OCI-LY1 (cell line): ENCODE data around the gene CRYBG3.

Experiments
- H2AFZ ChIP-seq: fragments of 200-600 bp; sonication (generic), shearing (Covaris generic); 2 replicates; pipeline ENCODE4 v1.6.0; 2014; ENCODE audit warnings: antibody characterized with exemption, mild to moderate bottlenecking, low read length
- H3F3A ChIP-seq: fragments of 200-600 bp; sonication (generic), shearing (Covaris generic); 2 replicates; pipeline ENCODE4 v1.6.0; 2014; ENCODE audit warnings: mild to moderate bottlenecking, antibody characterized with exemption, low read length, moderate library complexity; ENCODE audit not compliant: insufficient read depth
- H3K27ac ChIP-seq: fragments of 200-600 bp; sonication (generic); 2 replicates; pipeline ENCODE4 v1.5.1; 2014; ENCODE audit warnings: low read length, mixed run types, mild to moderate bottlenecking, low read depth; ENCODE audit not compliant: poor library complexity, severe bottlenecking
- H3K27me3 ChIP-seq: fragments of 200-600 bp; sonication (generic); 2 replicates; pipeline ENCODE4 v1.6.0; 2014; ENCODE audit warnings: antibody characterized with exemption, mild to moderate bottlenecking, low read length, moderate library complexity; ENCODE audit not compliant: insufficient read depth
- H3K36me3 ChIP-seq: fragments of 200-600 bp; sonication (generic); 2 replicates; pipeline ENCODE4 v1.6.1; 2014; ENCODE audit warnings: mild to moderate bottlenecking, antibody characterized with exemption, low read length, moderate library complexity, mixed read lengths; ENCODE audit not compliant: insufficient read depth
- H3K4me1 ChIP-seq: fragments of 200-600 bp; sonication (generic); 2 replicates; pipeline ENCODE4 v1.5.1; 2014; ENCODE audit warnings: mild to moderate bottlenecking, low read length, moderate library complexity; ENCODE audit not compliant: insufficient read depth, severe bottlenecking
- H3K4me2 ChIP-seq: fragments of 200-600 bp; sonication (generic), shearing (Covaris generic); 2 replicates; pipeline ENCODE4 v1.6.1; 2014; ENCODE audit warnings: low read length
- H3K4me3 ChIP-seq: fragments of 200-600 bp; sonication (generic); 2 replicates; pipeline ENCODE4 v1.5.1; 2014; ENCODE audit warnings: low read length, low read depth, mild to moderate bottlenecking, mixed read lengths; ENCODE audit not compliant: poor library complexity, severe bottlenecking
- H3K79me2 ChIP-seq: fragments of 200-600 bp; shearing (Covaris generic); 2 replicates; pipeline ENCODE4 v1.6.1; 2016; ENCODE audit warnings: mixed run types, low read length, mixed read lengths; ENCODE audit not compliant: insufficient read depth
- H3K9ac ChIP-seq: fragments of 200-600 bp; sonication (generic), shearing (Covaris generic); 2 replicates; pipeline ENCODE4 v1.6.1; 2014; ENCODE audit warnings: mild to moderate bottlenecking, low read length, mixed read lengths
- H3K9me2 ChIP-seq: fragments of 200-600 bp; sonication (generic), shearing (Covaris generic); 2 replicates; pipeline ENCODE4 v1.6.1; 2014; ENCODE audit warnings: low read depth, mild to moderate bottlenecking, low read length, mixed read lengths
- H3K9me3 ChIP-seq: fragments of 200-600 bp; shearing (Covaris generic); 2 replicates; pipeline ENCODE4 v1.6.1; 2014; ENCODE audit warnings: low read length, mixed read lengths
- H4K20me1 ChIP-seq: fragments of 200-600 bp; sonication (generic), shearing (Covaris generic); 2 replicates; pipeline ENCODE4 v1.6.0; 2016; ENCODE audit warnings: mild to moderate bottlenecking, low read length; ENCODE audit not compliant: insufficient read depth
- CTCF ChIP-seq: fragments of 200-600 bp; sonication (generic), shearing (Covaris generic); IDR thresholded peaks from 2 replicates; pipeline ENCODE4 v1.5.1; 2017; ENCODE audit warnings: mild to moderate bottlenecking, antibody characterized with exemption, low read length, moderate library complexity, mixed read lengths
- EZH2 ChIP-seq: fragments of 200-600 bp; sonication (generic), shearing (Covaris generic); IDR thresholded peaks from 2 replicates; pipeline ENCODE4 v1.8.0; 2017; ENCODE audit warnings: borderline replicate concordance, mixed run types, mild to moderate bottlenecking, antibody characterized with exemption, low read length, moderate library complexity, mixed read lengths

The CRYBG3 gene

DNA sequence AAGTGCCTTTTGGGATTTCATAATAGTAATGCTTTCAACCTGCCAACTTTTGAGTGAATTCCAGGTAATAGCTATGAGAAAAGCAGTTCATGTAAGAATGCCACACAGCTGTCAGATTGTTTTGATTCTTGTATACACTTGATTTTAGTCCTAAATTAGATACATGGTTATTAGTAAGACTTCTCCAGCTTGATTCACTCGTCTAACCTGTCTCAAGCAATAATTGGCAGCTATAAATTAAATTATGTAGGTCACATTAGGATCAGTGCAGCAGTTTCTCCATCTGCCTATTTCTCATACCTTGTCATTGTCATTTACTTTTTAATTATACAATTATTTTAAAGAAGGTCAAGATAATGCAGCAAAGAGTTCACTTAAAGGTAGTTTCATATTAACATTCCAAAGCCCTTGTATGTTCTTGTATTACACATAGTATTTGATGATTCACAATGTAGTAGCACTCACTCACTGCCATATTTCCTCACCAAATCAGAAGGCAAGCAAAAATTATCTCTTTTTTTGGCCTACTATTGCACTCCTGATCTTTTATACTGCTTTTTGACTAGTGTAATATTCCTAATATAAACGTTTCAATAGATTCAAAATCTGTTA lies 10.9 kb upstream of the CRYBG3 start:
- Histone ChIP-seq H3K4me1 (no peaks in the 10 kb centered on the region), H3K4me3 (no peak overlapping the region), H4K20me1 (no peaks in the 10 kb centered on the region), H3K27ac (no peak overlapping the region), H3K9ac (no peak overlapping the region), H3K4me2 (no peak overlapping the region), H3K27me3 (no peaks in the 10 kb centered on the region), H3F3A (no peaks in the 10 kb centered on the region), H2AFZ (no peak overlapping the region), H3K79me2 (no peaks in the 10 kb centered on the region), H3K9me3 (no peaks in the 10 kb centered on the region), H3K36me3 (no peaks in the 10 kb centered on the region), H3K9me2 (no peaks in the 10 kb centered on the region)
- TF ChIP-seq CTCF (no peak), EZH2 (no peak)

- Histone ChIP-seq H3K9me3 (no peaks in the 10 kb centered on the region), H2AFZ (no peak overlapping the region), H3K36me3 (no peaks in the 10 kb centered on the region), H3K4me1 (no peaks in the 10 kb centered on the region), H3K9ac (no peak overlapping the region), H3K4me2 (no peak overlapping the region), H3K9me2 (no peaks in the 10 kb centered on the region), H3F3A (no peaks in the 10 kb centered on the region), H4K20me1 (no peaks in the 10 kb centered on the region), H3K27ac (no peak overlapping the region), H3K27me3 (no peaks in the 10 kb centered on the region), H3K4me3 (no peak overlapping the region), H3K79me2 (no peaks in the 10 kb centered on the region)
- TF ChIP-seq EZH2 (no peak), CTCF (no peak)
Measured at GRCh38 chr3:97815149-97815917, 6.5 kb upstream of the CRYBG3 start.

- Histone ChIP-seq H3K9me2 (no peaks in the 10 kb centered on the region), H4K20me1 (no peaks in the 10 kb centered on the region), H3K4me1 (peaks cover 7% of the 10 kb centered on the region), H3K36me3 (no peaks in the 10 kb centered on the region), H3K9ac (no peak overlapping the region), H2AFZ (no peak overlapping the region), H3F3A (no peaks in the 10 kb centered on the region), H3K27me3 (no peaks in the 10 kb centered on the region), H3K79me2 (no peaks in the 10 kb centered on the region), H3K27ac (no peak overlapping the region), H3K4me2 (no peak overlapping the region), H3K9me3 (no peaks in the 10 kb centered on the region), H3K4me3 (no peak overlapping the region)
- TF ChIP-seq EZH2 (no peak), CTCF (no peak)
Measured at GRCh38 chr3:97816811-97817210, 5.0 kb upstream of the CRYBG3 start.
